ENCODE data around the gene LMAN2L.

The LMAN2L gene

GRCh38 chr2:96703021-96703751 is 36.7 kb downstream of the LMAN2L start:
- DNase-seq (ENCODE audit: low read depth) = no peak

GRCh38 chr2:96702098-96702785 is 37.6 kb downstream of the LMAN2L start:
- no peak for DNase-seq (ENCODE audit: low read depth)

GRCh38 chr2:96701636-96702035 is 38.2 kb downstream of the LMAN2L start:
- DNase-seq (ENCODE audit: low read depth) = no peak

- no peak for DNase-seq (ENCODE audit: low read depth)
These were observed 39.8 kb downstream of the LMAN2L start for GRCh38 chr2:96700086-96700485.

- DNase-seq (ENCODE audit: low read depth) = no peak
These were observed 40.2 kb downstream of the LMAN2L start for GRCh38 chr2:96699621-96700020.

- DNase-seq (ENCODE audit: low read depth) = no peak
These were observed 40.8 kb downstream of the LMAN2L start for GRCh38 chr2:96699021-96699420.

GRCh38 chr2:96698221-96698861 is 41.5 kb downstream of the LMAN2L start:
- DNase-seq (ENCODE audit: low read depth) = no peak

- DNase-seq (ENCODE audit: low read depth) = no peak
These were observed 42.4 kb downstream of the LMAN2L start for GRCh38 chr2:96697476-96697875.

GRCh38 chr2:96695602-96696001 is 44.3 kb downstream of the LMAN2L start:
- DNase-seq (ENCODE audit: low read depth) = no peak

GRCh38 chr2:96694816-96695455 is 44.9 kb downstream of the LMAN2L start:
- DNase-seq (ENCODE audit: low read depth) = no peak

- DNase-seq (ENCODE audit: low read depth) = no peak
These were observed 45.6 kb downstream of the LMAN2L start for GRCh38 chr2:96694279-96694678.

- DNase-seq (ENCODE audit: low read depth) = no peak
These were observed 46.3 kb downstream of the LMAN2L start for GRCh38 chr2:96693286-96694200.

- no peak for DNase-seq (ENCODE audit: low read depth)
These were observed 47.5 kb downstream of the LMAN2L start for GRCh38 chr2:96692094-96692971.

GRCh38 chr2:96691022-96691612 is 48.7 kb downstream of the LMAN2L start:
- DNase-seq (ENCODE audit: low read depth) = no peak

GRCh38 chr2:96690306-96691021 is 49.4 kb downstream of the LMAN2L start:
- no peak for DNase-seq (ENCODE audit: low read depth)

GRCh38 chr2:96689431-96689991 is 50.4 kb downstream of the LMAN2L start:
- DNase-seq (ENCODE audit: low read depth) = no peak

GRCh38 chr2:96688649-96689430 is 51.0 kb downstream of the LMAN2L start:
- no peak for DNase-seq (ENCODE audit: low read depth)
